B cell (primary cell): ENCODE measurements around the gene LRFN5. TPM values are rescaled to one million over a fixed set of nuclear protein-coding genes. Genes with fewer than 3 reads are reported as not detected.

Experiments
- ATAC-seq: fragments of 200-7000 bp; cut with Tn5 transposase; one replicate; pipeline ENCODE4 v1.10.0; 2021; ENCODE audit warnings: low read depth, mild to moderate bottlenecking, moderate number of reproducible peaks, moderate library complexity
- CTCF ChIA-PET: fragments of 350-600 bp; sonication (Branson Sonifier 250); formaldehyde crosslinking; loops from one replicate; lab custom pipeline; 2021; ENCODE audit warnings: antibody characterized with exemption, inconsistent platforms; lab: Charles Lee
- POLR2A ChIA-PET: fragments of 350-600 bp; sonication (Branson Sonifier 250); formaldehyde crosslinking; loops from one replicate; lab custom pipeline; 2021; ENCODE audit warnings: antibody characterized with exemption; lab: Charles Lee
- DNase-seq: peaks from one replicate; pipeline ENCODE4 v3.0.0; 2013
- H2AFZ ChIP-seq: 2 replicates; pipeline ENCODE4 v1.6.1; 2012; ENCODE audit warnings: mild to moderate bottlenecking, low read depth, low read length; ENCODE audit not compliant: insufficient read depth, poor library complexity, severe bottlenecking
- H3K27ac ChIP-seq, 2 donors: 1 replicate in 1 of 2; 2 replicates in 1 of 2; pipeline ENCODE4 v1.5.1; 2012 to 2013; ENCODE audit warnings: low read length in 2 of 2, mild to moderate bottlenecking in 2 of 2, moderate library complexity in 1 of 2
- H3K27me3 ChIP-seq, 4 experiments: fragments of 200-600 bp in 1 of 4; sonication (generic) in 1 of 4; replicated peaks in 1 of 4; 1 replicate in 2 of 4; 2 replicates in 2 of 4; pipeline versions ENCODE4 v1.6.1 to v1.7.0; 2013 to 2016; ENCODE audit warnings: low read length in 3 of 4, mild to moderate bottlenecking in 2 of 4, mixed read lengths in 1 of 4, moderate library complexity in 1 of 4; ENCODE audit not compliant: insufficient read depth in 4 of 4, control insufficient read depth in 3 of 4; ENCODE audit errors: control extremely low read depth in 1 of 4
- H3K36me3 ChIP-seq, 2 experiments: replicated peaks in 1 of 2; 1 replicate in 1 of 2; 2 replicates in 1 of 2; pipeline versions ENCODE4 v1.6.1 to v1.7.1; 2013; ENCODE audit warnings: low read length in 1 of 2; ENCODE audit not compliant: insufficient read depth in 2 of 2, control insufficient read depth in 1 of 2; ENCODE audit errors: control extremely low read depth in 1 of 2, extremely low read depth in 1 of 2
- H3K4me1 ChIP-seq, 2 donors: fragments of 200-600 bp in 1 of 2; sonication (generic) in 1 of 2; 1 replicate in 1 of 2; 2 replicates in 1 of 2; pipeline versions ENCODE4 v1.5.1 to v1.6.1; 2013 to 2017; ENCODE audit warnings: low read length in 2 of 2; ENCODE audit not compliant: control insufficient read depth in 2 of 2, insufficient read depth in 2 of 2
- H3K4me2 ChIP-seq: replicated peaks from 2 replicates; pipeline ENCODE3; 2012; ENCODE audit warnings: mild to moderate bottlenecking, low read depth, low read length; ENCODE audit not compliant: poor library complexity, severe bottlenecking
- H3K4me3 ChIP-seq, 5 experiments: fragments of 200-600 bp in 1 of 5; sonication (generic) in 1 of 5; 1 replicate in 3 of 5; 2 replicates in 2 of 5; pipeline versions ENCODE4 v1.5.1 to v1.7.0; 2011 to 2016; ENCODE audit warnings: low read length in 4 of 5, mild to moderate bottlenecking in 4 of 5, low read depth in 2 of 5, control low read depth in 1 of 5, moderate library complexity in 1 of 5; ENCODE audit not compliant: insufficient read depth in 1 of 5; ENCODE audit errors: control extremely low read depth in 1 of 5, extremely low read depth in 1 of 5
- H3K79me2 ChIP-seq: fragments of 200-600 bp; sonication (generic); one replicate; pipeline ENCODE4 v1.6.0; 2016; ENCODE audit warnings: low read length; ENCODE audit not compliant: control insufficient read depth, insufficient read depth
- H3K9ac ChIP-seq: fragments of 200-600 bp; sonication (generic); 2 replicates; pipeline ENCODE4 v1.6.1; 2017; ENCODE audit warnings: mild to moderate bottlenecking, low read length, moderate library complexity
- H3K9me3 ChIP-seq, 3 donors: one replicate each; pipeline versions ENCODE4 v1.6.1 to v1.7.1; 2013; ENCODE audit warnings: low read length in 2 of 3; ENCODE audit not compliant: control insufficient read depth in 2 of 3, insufficient read depth in 1 of 3; ENCODE audit errors: control extremely low read depth in 1 of 3
- H4K20me1 ChIP-seq: 2 replicates; pipeline ENCODE4 v1.6.0; 2012; ENCODE audit warnings: mild to moderate bottlenecking, low read length; ENCODE audit not compliant: insufficient read depth, control insufficient read depth, poor library complexity, severe bottlenecking
- H3K27ac Mint-ChIP-seq: one replicate; pipeline ENCODE4 v1.8.0; 2021; ENCODE audit warnings: mixed read lengths
- H3K27me3 Mint-ChIP-seq: one replicate; pipeline ENCODE4 v1.8.0; 2021; ENCODE audit warnings: mixed read lengths
- H3K4me1 Mint-ChIP-seq: one replicate; pipeline ENCODE4 v1.8.0; 2021; ENCODE audit warnings: mixed read lengths
- H3K4me3 Mint-ChIP-seq: one replicate; pipeline ENCODE4 v1.8.0; 2021; ENCODE audit warnings: mixed read lengths
- H3K9me3 Mint-ChIP-seq: one replicate; pipeline ENCODE4 v1.8.0; 2022; ENCODE audit warnings: mixed read lengths; ENCODE audit not compliant: insufficient read depth
- CTCF ChIP-seq: fragments of 200-600 bp; IDR thresholded peaks from one replicate; pipeline ENCODE4 v1.8.0; 2022; ENCODE audit warnings: antibody characterized with exemption, mild to moderate bottlenecking
- EZH2 ChIP-seq: IDR thresholded peaks from 2 replicates; pipeline ENCODE4 v1.6.1; 2012; ENCODE audit warnings: borderline replicate concordance, low read depth, mild to moderate bottlenecking, moderate library complexity, low read length; ENCODE audit not compliant: insufficient read depth, poor library complexity, severe bottlenecking
- WGBS: methylation state at CpG from one replicate; pipeline ENCODE4 v1.1.5; 2013; ENCODE audit warnings: missing lambda C conversion rate; ENCODE audit not compliant: insufficient coverage; 5-methylcytosine and 5-hydroxymethylcytosine counted together
- intact Hi-C: fragments of 100-400 bp; cut with micrococcal nuclease; formaldehyde crosslinking; loops from one replicate; pipeline ENCODE4 v1.10.0; 2022
- polyA plus RNA-seq: library from polyadenylated mRNA; depleted of rRNA; stranded (reverse); fragments of >200 nt; gene quantifications from 2 replicates; pipeline ENCODE4 v1.2.3, GENCODE V29; 2012
- small RNA-seq: library from RNA; depleted of rRNA; stranded (forward); fragments of <200 nt; gene quantifications from one replicate; pipeline ENCODE3, GENCODE V24; 2012; ENCODE audit warnings: low replicate concordance, low read depth; ENCODE audit not compliant: insufficient read length
- total RNA-seq, 2 donors: library from RNA; stranded (reverse); fragments of 120-200 nt in 1 of 2; gene quantifications; 1 replicate in 1 of 2; 2 replicates in 1 of 2; pipeline versions ENCODE4 v1.2.3 to v1.2.4, GENCODE V29; 2013 to 2022

LRFN5 gene
- total and polyA plus RNA-seq, 2 donors (not counting 1 experiment from before 2014, with no cell fraction given) = 0.30 TPM; not detected in 1

GRCh38 chr14:41950428-41951151, 343.9 kb downstream of the LRFN5 start:
- ATAC-seq (no peak), DNase-seq (no peak)
- Histone ChIP-seq H3K27ac (no peak overlapping the region), H3K4me1 (no peaks in the 10 kb centered on the region), H3K4me3 (no peak overlapping the region), H3K9ac (no peak overlapping the region), H4K20me1 (no peaks in the 10 kb centered on the region), H3K27me3 (no peaks in the 10 kb centered on the region), H3K36me3 (no peaks in the 10 kb centered on the region), H3K9me3 (peaks cover 0 to 1% (median 0%) of the 10 kb centered on the region in 3 donors), H3K4me2 (no peak overlapping the region), H2AFZ (no peak overlapping the region), H3K79me2 (no peaks in the 10 kb centered on the region)
- H3K4me3 Mint-ChIP-seq = no peak overlapping the region
- no peak for TF ChIP-seq CTCF
- no peak for TF ChIP-seq EZH2
- H3K27ac Mint-ChIP-seq = no peak overlapping the region
- H3K9me3 Mint-ChIP-seq = no peaks in the 10 kb centered on the region
- ChIA-PET POLR2A (no interaction called here), CTCF (no interaction called here)
- WGBS = 89% methylated on average over 5 of the region's 7 CpGs
- intact Hi-C loops = no loop called here
- no peaks in the 10 kb centered on the region for H3K4me1 Mint-ChIP-seq
- no peaks in the 10 kb centered on the region for H3K27me3 Mint-ChIP-seq

Small RNA genes within 50 kb of the gene (small RNA-seq; reads per million reads assigned to genes)
- gene RF00322 = not detected
